ENCODE measurements around the gene GSX2. TPM values are rescaled to one million over a fixed set of nuclear protein-coding genes. Genes with fewer than 3 reads are reported as not detected.

Gene GSX2
- polyA plus RNA-seq, 1 of the 3 experiments (the other 2 are of a cell fraction) = 0.02 TPM

GRCh38 chr4:54067166-54067565 lies 32.8 kb upstream of the GSX2 start:
- H3K79me2 ChIP-seq (ENCODE audit: insufficient read depth) = peaks cover 22% of the 10 kb centered on the region
- H3K4me2 ChIP-seq = peak overlapping the region; percentile 58
- ChIA-PET CTCF (no interaction called here), POLR2A (no interaction called here)
- peaks cover 4% of the 10 kb centered on the region; the same call in 1 of the 2 replicates for H4K20me1 ChIP-seq (ENCODE audit: insufficient read depth)
- H3K9ac ChIP-seq = peak overlapping the region; percentile 19; the same call in 1 of the 2 replicates
- H3K9me2 ChIP-seq = no peaks in the 10 kb centered on the region
- DNase-seq = no peak
- peaks cover 19 to 23% of the 10 kb centered on the region in 2 experiments for H3K4me1 ChIP-seq (ENCODE audit: control insufficient read depth in 1 of 2, insufficient read depth in 2 of 2, low read depth in 1 of 2, low read length in 1 of 2)
- H3F3A ChIP-seq (replicated peaks; ENCODE audit: insufficient read depth) = peaks cover 39% of the 10 kb centered on the region
- WGBS (ENCODE audit: low lambda C conversion rate) = 32% methylated on average over 5 of the region's 5 CpGs
- H3K36me3 ChIP-seq (replicated peaks in 1 of 2; ENCODE audit: control insufficient read depth in 1 of 2, insufficient read depth in 2 of 2, low read length in 1 of 2) = peaks cover 0 to 4% of the 10 kb centered on the region in 2 experiments
- H3K27me3 ChIP-seq (ENCODE audit: insufficient read depth) = no peaks in the 10 kb centered on the region
- peak overlapping the region; percentile 63 for H2AFZ ChIP-seq (ENCODE audit: low read depth)
- no peaks in the 10 kb centered on the region for H3K9me3 ChIP-seq
- H3K27ac ChIP-seq (ENCODE audit: low read depth in 2 of 2, low read length in 1 of 2) = peak overlapping the region; percentile 58 to 71
- peak overlapping the region in 1 of 2 experiments; percentile 11; a peak in 1 of 4 replicates for H3K4me3 ChIP-seq (ENCODE audit: low read depth in 2 of 2, low read length in 1 of 2)
- TF ChIP-seq FOXJ3 (CRISPR knock-in tag; IDR thresholded peaks at IDR 0.05) = no peak
- TF ChIP-seq FOXM1 (IDR thresholded peaks at IDR 0.05; ENCODE audit: low read depth) = no peak
- TF ChIP-seq ELF1 (IDR thresholded peaks at IDR 0.05) = no peak
- TF ChIP-seq MEF2A (IDR thresholded peaks at IDR 0.05; ENCODE audit: borderline replicate concordance, low read depth) = no peak
- TF ChIP-seq TCF12 (IDR thresholded peaks at IDR 0.05) = peak; percentile 67
- no peak for TF ChIP-seq GATA2 (CRISPR knock-in tag; IDR thresholded peaks at IDR 0.05)
- TF ChIP-seq, protein P1, sequence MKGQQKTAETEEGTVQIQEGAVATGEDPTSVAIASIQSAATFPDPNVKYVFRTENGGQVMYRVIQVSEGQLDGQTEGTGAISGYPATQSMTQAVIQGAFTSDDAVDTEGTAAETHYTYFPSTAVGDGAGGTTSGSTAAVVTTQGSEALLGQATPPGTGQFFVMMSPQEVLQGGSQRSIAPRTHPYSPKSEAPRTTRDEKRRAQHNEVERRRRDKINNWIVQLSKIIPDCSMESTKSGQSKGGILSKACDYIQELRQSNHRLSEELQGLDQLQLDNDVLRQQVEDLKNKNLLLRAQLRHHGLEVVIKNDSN (IDR thresholded peaks at IDR 0.05; ENCODE audit: borderline replicate concordance, low read depth) = no peak
- no peak for TF ChIP-seq USF2 (IDR thresholded peaks at IDR 0.05; ENCODE audit: borderline replicate concordance, low read depth, low read length)
- TF ChIP-seq RXRA (IDR thresholded peaks at IDR 0.05; ENCODE audit: borderline replicate concordance, low read depth) = no peak
- TF ChIP-seq ZBTB33 (IDR thresholded peaks at IDR 0.05; ENCODE audit: borderline replicate concordance, low read depth) = no peak
- TF ChIP-seq, protein P2, sequence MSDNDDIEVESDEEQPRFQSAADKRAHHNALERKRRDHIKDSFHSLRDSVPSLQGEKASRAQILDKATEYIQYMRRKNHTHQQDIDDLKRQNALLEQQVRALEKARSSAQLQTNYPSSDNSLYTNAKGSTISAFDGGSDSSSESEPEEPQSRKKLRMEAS (IDR thresholded peaks at IDR 0.05; ENCODE audit: low read depth) = no peak
- TF ChIP-seq, protein P3, sequence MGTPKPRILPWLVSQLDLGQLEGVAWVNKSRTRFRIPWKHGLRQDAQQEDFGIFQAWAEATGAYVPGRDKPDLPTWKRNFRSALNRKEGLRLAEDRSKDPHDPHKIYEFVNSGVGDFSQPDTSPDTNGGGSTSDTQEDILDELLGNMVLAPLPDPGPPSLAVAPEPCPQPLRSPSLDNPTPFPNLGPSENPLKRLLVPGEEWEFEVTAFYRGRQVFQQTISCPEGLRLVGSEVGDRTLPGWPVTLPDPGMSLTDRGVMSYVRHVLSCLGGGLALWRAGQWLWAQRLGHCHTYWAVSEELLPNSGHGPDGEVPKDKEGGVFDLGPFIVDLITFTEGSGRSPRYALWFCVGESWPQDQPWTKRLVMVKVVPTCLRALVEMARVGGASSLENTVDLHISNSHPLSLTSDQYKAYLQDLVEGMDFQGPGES (IDR thresholded peaks at IDR 0.05; ENCODE audit: low read depth, low read length) = no peak
- no peak for TF ChIP-seq YY1 (IDR thresholded peaks at IDR 0.05; ENCODE audit: low read depth)
- no peak for TF ChIP-seq RCOR1 (IDR thresholded peaks at IDR 0.05; ENCODE audit: low read length)
- TF ChIP-seq TAF1 (IDR thresholded peaks at IDR 0.05; ENCODE audit: borderline replicate concordance, low read depth, low read length) = no peak
- no peak for TF ChIP-seq NRF1 (IDR thresholded peaks at IDR 0.05; ENCODE audit: low read depth, low read length)
- peak; percentile 64 for TF ChIP-seq NFIC (IDR thresholded peaks at IDR 0.05; ENCODE audit: borderline replicate concordance)
- no peak; the same call in 1 of the 2 replicates for TF ChIP-seq FOSL2 (IDR thresholded peaks at IDR 0.05; ENCODE audit: borderline replicate concordance, low read depth)
- peak; percentile 18; the same call in 1 of the 2 replicates for TF ChIP-seq REST (IDR thresholded peaks at IDR 0.05; ENCODE audit: low read depth, low read length)
- peak; percentile 88 for TF ChIP-seq PBX3 (IDR thresholded peaks at IDR 0.05)
- TF ChIP-seq EZH2phosphoT487 (IDR thresholded peaks at IDR 0.05; ENCODE audit: borderline replicate concordance, low read depth) = no peak
- TF ChIP-seq RAD21 (IDR thresholded peaks at IDR 0.05; ENCODE audit: low read length) = no peak
- no peak for TF ChIP-seq GABPA (IDR thresholded peaks at IDR 0.05; ENCODE audit: low read depth)
